Fibroblast of lung (primary cell): ENCODE data around the gene NPHS2.

Experiments
- CTCF ChIP-seq, 2 donors: IDR thresholded peaks in 1 of 2; conservative IDR thresholded peaks in 1 of 2; 1 replicate in 1 of 2; 2 replicates in 1 of 2; pipeline ENCODE4 v1.5.1; 2011 to 2012; ENCODE audit warnings: low read length in 2 of 2, control low read depth in 1 of 2, inconsistent platforms in 1 of 2, low read depth in 1 of 2, mild to moderate bottlenecking in 1 of 2
- EZH2 ChIP-seq: IDR thresholded peaks from 2 replicates; pipeline ENCODE4 v1.5.1; 2012; ENCODE audit warnings: low read length, control low read depth, mild to moderate bottlenecking; ENCODE audit errors: missing control alignments

DNA sequence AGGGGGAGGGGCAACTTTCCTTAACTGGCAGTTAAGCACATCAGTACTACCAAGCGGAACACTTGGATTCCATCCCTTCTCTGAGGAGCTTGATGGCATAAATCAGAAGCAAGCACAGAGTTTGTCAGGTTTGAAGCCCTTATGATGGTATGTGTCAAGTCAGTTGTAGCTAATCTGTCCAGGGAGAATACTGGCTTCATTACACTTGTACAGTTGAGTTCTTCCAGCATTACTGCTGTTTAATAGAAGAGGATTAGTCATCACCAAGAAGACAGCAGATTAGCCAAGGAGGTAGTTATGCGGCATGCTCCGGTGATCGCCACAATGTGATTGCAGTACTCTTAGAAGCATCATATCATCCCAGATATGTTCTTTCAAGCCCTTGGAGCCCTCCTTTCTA lies 13.8 kb upstream of the NPHS2 start:
- TF ChIP-seq CTCF (conservative IDR thresholded peaks at IDR 0.05 in 1 of 2, IDR thresholded peaks at IDR 0.05 in 1 of 2; ENCODE audit: low read depth in 1 of 2, low read length in 2 of 2) (no peak), EZH2 (no peak)
